Activated naive CD8-positive, alpha-beta T cell treated with anti-CD3 and anti-CD28 coated beads, Interleukin-2, amount 10 ng/mL, durations not matched to agents 7 days and 5 days (primary cell): ENCODE data around the gene BRSK1. TPM values are rescaled to one million over a fixed set of nuclear protein-coding genes. Genes with fewer than 3 reads are reported as not detected.

Source experiments
- ATAC-seq: fragments of 150-1000 bp; cut with Tn5 transposase; one replicate; pipeline ENCODE4 v1.10.0; 2021; ENCODE audit warnings: low read depth, moderate library complexity
- POLR2A ChIA-PET: fragments of 350-600 bp; sonication (Branson Sonifier 250); formaldehyde crosslinking; loops from one replicate; lab custom pipeline; 2021; ENCODE audit warnings: antibody characterized with exemption; lab: Charles Lee
- DNase-seq: peaks from one replicate; pipeline ENCODE4 v3.0.0; 2021
- H3K27ac Mint-ChIP-seq: one replicate; pipeline ENCODE4 v1.8.0; 2022; ENCODE audit warnings: mild to moderate bottlenecking, mixed read lengths
- H3K27me3 Mint-ChIP-seq: one replicate; pipeline ENCODE4 v1.8.0; 2022; ENCODE audit warnings: mild to moderate bottlenecking, moderate library complexity, mixed read lengths
- H3K36me3 Mint-ChIP-seq: one replicate; pipeline ENCODE4 v1.8.0; 2021; ENCODE audit warnings: mild to moderate bottlenecking, mixed read lengths
- H3K4me1 Mint-ChIP-seq: one replicate; pipeline ENCODE4 v1.8.0; 2021; ENCODE audit warnings: mixed read lengths
- H3K4me3 Mint-ChIP-seq: one replicate; pipeline ENCODE4 v1.8.0; 2022; ENCODE audit warnings: mild to moderate bottlenecking, moderate library complexity, mixed read lengths
- H3K9me3 Mint-ChIP-seq: one replicate; pipeline ENCODE4 v1.8.0; 2021; ENCODE audit warnings: mixed read lengths
- total RNA-seq, 2 experiments: library from RNA; stranded (reverse); gene quantifications; one replicate each; pipeline ENCODE4 v1.2.3, GENCODE V29; 2021

Gene BRSK1
- total RNA-seq, 2 experiments from 2014 or later = 9.0 TPM

DNA sequence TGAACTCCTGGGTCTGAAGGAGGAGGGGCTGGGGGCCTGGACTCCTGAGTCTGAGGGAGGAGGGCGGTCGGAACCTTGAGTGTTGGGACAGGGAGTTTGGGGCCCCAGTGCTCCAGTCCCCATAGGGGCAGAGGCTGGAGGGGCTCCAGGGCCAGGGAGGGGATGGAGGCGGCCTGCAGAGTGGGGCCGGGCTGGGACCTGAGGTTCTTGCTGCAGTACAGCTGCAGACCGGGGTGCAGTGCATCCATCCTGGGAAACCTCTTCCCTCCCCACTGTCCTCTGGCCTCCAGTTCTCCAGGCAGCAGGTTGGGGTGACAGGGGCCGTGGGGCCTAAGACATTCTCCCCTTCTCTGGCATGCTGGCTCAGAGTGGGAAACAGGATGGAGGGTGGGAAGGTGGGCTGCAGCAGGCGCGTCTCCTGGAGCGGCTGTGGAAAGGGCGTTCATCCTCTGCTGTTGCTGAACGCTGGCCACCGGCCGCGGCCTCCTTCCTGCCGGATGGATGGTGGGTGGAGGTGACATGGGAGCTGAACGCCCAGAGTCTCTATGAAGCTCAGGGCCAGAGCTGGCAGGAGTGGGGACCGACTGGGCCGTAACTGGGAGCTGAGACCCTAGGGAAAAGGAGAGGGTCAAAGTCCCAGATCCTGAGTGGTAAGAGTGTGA lies 1.6 kb downstream of the BRSK1 start:
- peaks cover 11% of the 10 kb centered on the region for H3K27me3 Mint-ChIP-seq
- H3K36me3 Mint-ChIP-seq = no peaks in the 10 kb centered on the region
- peak overlapping the region; percentile 58 for H3K27ac Mint-ChIP-seq
- ATAC-seq (no peak), DNase-seq (no peak)
- POLR2A ChIA-PET = no interaction called here
- H3K4me3 Mint-ChIP-seq = peak overlapping the region; percentile 37
- no peaks in the 10 kb centered on the region for H3K9me3 Mint-ChIP-seq
- peaks cover 17% of the 10 kb centered on the region for H3K4me1 Mint-ChIP-seq

DNA sequence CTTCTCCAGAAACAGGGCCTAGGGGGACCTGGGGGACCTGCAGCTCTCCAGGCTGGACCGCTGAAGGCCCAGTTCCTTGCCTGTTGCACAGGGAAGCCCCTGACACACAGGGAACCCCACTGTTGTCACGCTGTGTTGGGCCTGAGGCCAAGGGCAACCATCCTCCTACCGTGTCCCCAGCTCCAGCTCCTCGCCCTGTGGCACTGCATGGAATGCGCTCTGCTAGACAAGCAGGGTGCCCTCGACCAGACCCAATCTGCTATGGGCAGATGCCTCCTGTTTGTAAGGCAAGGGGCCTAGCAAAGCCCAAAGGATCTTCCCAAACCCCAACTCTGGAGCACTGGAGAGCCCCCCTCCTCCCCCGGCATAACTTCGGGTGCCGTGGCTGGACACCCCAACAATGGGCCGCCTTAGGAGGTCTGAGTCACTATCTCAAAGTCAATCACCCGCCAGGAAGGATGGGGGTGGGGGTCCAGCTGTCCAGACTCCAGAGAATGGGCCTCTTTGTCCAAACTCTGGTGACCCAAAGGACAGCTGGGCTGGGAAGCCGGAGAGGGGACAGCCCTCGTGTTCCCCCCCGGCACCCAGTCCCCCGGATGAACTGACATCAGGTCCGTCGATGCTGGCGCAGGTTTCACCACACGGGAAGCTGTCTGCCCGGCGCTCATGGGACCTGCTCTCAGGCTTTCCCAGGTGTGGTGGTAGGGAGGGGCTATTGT lies 3.7 kb downstream of the BRSK1 start:
- POLR2A ChIA-PET = no interaction called here
- Mint-ChIP-seq H3K27me3 (peaks cover 11% of the 10 kb centered on the region), H3K27ac (no peak overlapping the region), H3K4me3 (no peak overlapping the region), H3K9me3 (no peaks in the 10 kb centered on the region), H3K4me1 (peaks cover 11% of the 10 kb centered on the region), H3K36me3 (no peaks in the 10 kb centered on the region)
- DNase-seq = no peak
- ATAC-seq = no peak

DNA sequence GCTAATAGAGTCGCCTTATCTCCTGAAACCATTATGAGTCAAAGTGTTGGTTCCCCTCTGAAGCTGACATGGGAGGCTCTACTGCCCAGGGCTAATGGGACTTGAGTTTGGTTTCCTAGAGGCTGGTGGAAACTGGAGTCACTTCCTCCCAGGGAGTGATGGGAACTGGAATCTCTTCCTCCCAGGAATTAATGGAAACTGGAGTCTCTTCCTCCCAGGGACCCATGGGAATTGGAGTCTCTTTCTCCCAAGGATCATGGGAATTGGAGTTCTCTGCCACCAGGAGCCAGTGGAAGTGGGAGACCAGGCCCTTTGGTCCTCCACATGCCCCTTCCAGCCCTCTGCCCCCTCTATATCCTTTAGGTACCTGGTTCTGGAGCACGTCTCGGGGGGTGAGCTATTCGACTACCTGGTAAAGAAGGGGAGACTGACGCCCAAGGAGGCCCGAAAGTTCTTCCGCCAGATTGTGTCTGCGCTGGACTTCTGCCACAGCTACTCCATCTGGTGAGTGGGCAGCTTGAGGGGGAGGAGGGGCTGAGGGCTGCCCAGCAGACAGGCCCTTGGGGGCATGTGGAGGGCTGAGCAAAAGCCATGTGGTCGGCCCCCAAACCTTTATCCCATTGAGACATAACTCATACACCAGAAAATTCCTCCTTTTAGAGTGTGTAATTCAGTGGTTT lies 5.5 kb downstream of the BRSK1 start:
- ATAC-seq (no peak), DNase-seq (no peak)
- Mint-ChIP-seq H3K36me3 (no peaks in the 10 kb centered on the region), H3K27me3 (peaks cover 2% of the 10 kb centered on the region), H3K4me3 (no peak overlapping the region), H3K4me1 (peaks cover 7% of the 10 kb centered on the region), H3K9me3 (no peaks in the 10 kb centered on the region), H3K27ac (no peak overlapping the region)
- POLR2A ChIA-PET = interaction anchor here (0.5 kb wide), 1 partner anchor 137 kb away, joined by 3 read pairs; no protein-coding TSS in a partner anchor

DNA sequence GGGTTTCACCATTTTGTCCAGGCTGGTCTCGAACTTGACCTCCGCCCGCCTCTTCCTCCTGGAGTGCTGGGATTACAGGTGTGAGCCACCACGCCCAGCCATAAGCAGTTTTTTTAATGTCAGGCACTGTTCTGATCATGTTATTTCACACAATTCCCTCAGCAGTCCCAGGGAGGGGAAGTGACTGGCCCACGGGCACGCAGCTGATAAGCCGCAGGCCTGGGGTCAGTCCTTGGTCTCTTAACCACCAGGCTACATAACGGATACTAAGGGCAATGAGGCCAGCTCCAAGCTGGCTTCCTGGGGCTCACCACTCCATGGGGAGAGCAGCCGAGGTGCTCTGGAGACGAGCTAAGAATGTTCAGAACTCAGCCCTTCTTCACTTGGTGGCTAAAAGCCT lies 13.5 kb downstream of the BRSK1 start:
- Mint-ChIP-seq H3K4me3 (no peak overlapping the region), H3K4me1 (peaks cover 3% of the 10 kb centered on the region), H3K27me3 (peaks cover 3% of the 10 kb centered on the region), H3K36me3 (no peaks in the 10 kb centered on the region), H3K9me3 (no peaks in the 10 kb centered on the region), H3K27ac (no peak overlapping the region)
- no peak for ATAC-seq
- POLR2A ChIA-PET = interaction anchor here (0.6 kb wide), 1 partner anchor 958 kb away, joined by 5 read pairs; the partner anchor contains the start of gene LILRA4
- DNase-seq = no peak

DNA sequence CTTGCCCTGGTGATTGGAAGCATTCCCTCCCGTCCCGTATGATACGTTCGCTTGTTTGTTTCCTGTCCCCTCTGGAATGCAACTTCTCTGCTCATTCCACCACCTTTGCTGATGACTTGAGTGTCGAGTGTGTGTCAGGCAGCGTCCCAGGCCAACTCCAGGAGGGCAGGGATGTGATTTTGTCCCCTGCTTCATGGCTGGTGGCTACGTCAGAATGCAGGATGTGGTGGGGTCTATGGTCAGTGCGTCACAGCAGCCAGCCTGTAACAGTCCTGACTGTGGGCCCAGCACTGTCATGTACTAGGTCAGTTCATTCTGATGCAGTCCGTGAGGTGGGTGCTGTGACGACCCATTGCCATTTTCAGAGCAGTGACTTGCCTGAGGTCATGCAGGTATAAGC lies 16.2 kb downstream of the BRSK1 start:
- no peak overlapping the region for H3K4me3 Mint-ChIP-seq
- ATAC-seq (no peak), DNase-seq (no peak)
- POLR2A ChIA-PET = no interaction called here
- peaks cover 3% of the 10 kb centered on the region for H3K4me1 Mint-ChIP-seq
- no peak overlapping the region for H3K27ac Mint-ChIP-seq
- H3K27me3 Mint-ChIP-seq = peaks cover 3% of the 10 kb centered on the region
- H3K36me3 Mint-ChIP-seq = peaks cover 2% of the 10 kb centered on the region
- H3K9me3 Mint-ChIP-seq = no peaks in the 10 kb centered on the region

DNA sequence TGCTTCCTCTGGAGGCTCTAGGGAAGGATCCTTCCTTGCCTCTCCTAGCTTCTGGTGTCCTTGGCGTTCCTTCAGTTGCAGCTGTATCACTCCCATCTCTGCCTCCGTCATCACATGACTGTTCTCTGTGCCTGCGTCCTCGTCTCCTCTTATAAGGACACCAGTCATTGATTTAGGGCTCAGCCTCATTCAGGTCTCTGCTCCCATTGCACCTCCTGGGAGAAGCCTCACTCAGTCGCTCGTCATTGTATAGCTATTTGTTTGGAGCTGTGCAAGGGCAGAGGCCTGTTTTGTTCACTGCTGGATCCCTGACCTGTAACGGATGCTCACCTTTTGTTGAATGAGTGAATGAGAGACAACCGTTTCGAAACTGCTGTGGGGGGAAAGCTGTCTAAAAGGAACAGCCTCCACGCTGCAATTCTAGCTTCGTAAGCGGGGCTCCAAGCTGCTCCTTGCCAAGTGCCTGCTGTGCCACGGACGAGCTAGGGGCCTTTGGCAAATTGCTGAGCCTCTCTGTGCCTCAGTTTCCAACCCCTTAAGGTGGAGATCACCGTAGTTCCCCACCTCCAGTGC lies 17.2 kb downstream of the BRSK1 start:
- Mint-ChIP-seq H3K27ac (no peak overlapping the region), H3K4me3 (peak overlapping the region; percentile 95), H3K27me3 (peaks cover 3% of the 10 kb centered on the region), H3K36me3 (peaks cover 5% of the 10 kb centered on the region), H3K9me3 (no peaks in the 10 kb centered on the region), H3K4me1 (peaks cover 8% of the 10 kb centered on the region)
- no peak for ATAC-seq
- POLR2A ChIA-PET = interaction anchor here (0.6 to 2.8 kb wide), 14 partner anchors 8 to 305 kb away, joined by 3 to 28 read pairs (median 6); partner anchors contain the start of genes HSPBP1, KMT5C, PPP6R1 and TMEM238
- DNase-seq = no peak

DNA sequence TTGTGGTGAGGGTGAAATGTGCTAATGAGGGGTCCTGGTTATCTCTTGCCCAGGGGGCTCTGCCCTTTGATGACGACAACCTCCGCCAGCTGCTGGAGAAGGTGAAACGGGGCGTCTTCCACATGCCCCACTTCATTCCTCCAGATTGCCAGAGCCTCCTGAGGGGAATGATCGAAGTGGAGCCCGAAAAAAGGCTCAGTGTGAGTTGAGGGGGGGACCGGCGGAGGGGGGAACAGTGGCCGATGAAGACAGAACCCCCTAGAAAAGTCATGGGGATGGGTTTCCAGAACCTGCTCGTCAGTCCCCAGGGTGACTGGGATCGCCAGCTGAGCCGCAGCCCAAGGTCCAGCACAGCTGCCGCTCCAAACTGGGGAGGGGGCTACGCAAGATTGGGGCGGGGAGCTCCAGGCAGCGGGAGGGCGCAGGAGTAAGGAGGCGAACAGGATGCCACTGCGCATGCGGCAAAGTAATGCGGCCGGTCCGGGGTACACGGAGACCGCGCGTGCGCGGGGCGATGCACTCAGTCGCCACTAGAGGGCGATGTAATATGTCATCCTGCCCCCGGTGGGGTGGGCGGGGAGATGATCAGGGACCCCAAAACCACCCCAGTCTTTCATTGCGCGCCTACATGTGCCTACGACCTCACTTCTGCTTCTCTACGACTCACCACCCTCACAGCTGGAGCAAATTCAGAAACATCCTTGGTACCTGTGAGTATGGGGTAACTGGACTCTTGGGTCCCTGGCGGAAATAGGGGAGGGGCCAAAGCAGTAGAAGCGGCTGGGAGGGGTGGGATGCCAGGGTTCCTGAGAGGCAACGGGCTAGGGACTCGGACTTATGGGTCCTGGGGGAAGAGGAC lies 17.9 kb downstream of the BRSK1 start:
- peaks cover 8% of the 10 kb centered on the region for H3K4me1 Mint-ChIP-seq
- H3K36me3 Mint-ChIP-seq = peaks cover 7% of the 10 kb centered on the region
- peak overlapping the region; percentile 95 for H3K4me3 Mint-ChIP-seq
- ATAC-seq (peak; percentile 91), DNase-seq (peak; percentile 98)
- H3K9me3 Mint-ChIP-seq = no peaks in the 10 kb centered on the region
- H3K27ac Mint-ChIP-seq = peak overlapping the region; percentile 98
- H3K27me3 Mint-ChIP-seq = peaks cover 3% of the 10 kb centered on the region
- POLR2A ChIA-PET = interaction anchor here (0.6 to 2.8 kb wide), 16 partner anchors 9 to 305 kb away, joined by 3 to 28 read pairs (median 6); partner anchors contain the start of genes HSPBP1, KMT5C, PPP6R1 and RPL28

DNA sequence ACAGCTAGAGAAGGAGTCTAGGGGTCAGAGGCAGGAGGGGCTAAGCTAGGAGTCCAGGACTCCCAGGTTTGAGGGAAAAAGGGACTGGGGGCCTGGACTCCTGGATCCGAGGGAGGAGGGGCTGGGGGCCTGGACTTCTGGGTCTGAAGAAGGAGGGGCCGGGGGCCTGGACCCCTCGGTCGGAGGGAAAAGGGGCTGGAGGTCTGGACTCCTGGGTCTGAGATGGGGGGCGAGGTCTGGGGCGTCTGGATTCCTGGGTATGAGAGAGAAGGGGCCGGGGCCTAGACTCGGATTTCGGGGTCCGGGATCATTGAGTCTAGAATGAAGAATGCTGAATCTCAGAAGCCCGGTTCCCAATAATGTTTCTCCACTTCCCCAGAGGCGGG lies 18.5 kb downstream of the BRSK1 start:
- DNase-seq (no peak), ATAC-seq (no peak)
- H3K27ac Mint-ChIP-seq = peak overlapping the region; percentile 98
- peaks cover 8% of the 10 kb centered on the region for H3K4me1 Mint-ChIP-seq
- peak overlapping the region; percentile 95 for H3K4me3 Mint-ChIP-seq
- POLR2A ChIA-PET = interaction anchor here (1.2 to 2.8 kb wide), 12 partner anchors 9 to 304 kb away, joined by 3 to 28 read pairs (median 6); partner anchors contain the start of genes KMT5C, PPP6R1, RPL28 and TMEM238
- H3K9me3 Mint-ChIP-seq = no peaks in the 10 kb centered on the region
- H3K36me3 Mint-ChIP-seq = peaks cover 7% of the 10 kb centered on the region
- peaks cover 3% of the 10 kb centered on the region for H3K27me3 Mint-ChIP-seq

DNA sequence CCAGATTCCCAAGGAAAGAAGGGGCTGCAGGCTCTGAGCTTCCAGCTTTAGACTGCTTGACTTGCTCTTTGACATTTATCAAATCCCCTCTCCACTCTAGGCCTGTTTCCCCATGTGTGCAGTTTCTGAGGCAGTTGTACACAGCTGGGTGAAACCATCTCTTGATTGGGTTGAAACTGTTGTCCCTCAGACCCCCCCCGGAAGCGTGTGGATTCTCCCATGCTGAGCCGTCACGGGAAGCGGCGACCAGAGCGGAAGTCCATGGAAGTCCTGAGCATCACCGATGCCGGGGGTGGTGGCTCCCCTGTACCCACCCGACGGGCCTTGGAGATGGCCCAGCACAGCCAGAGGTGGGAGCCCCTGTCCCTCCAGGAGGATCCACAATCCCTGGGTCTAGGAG lies 19.7 kb downstream of the BRSK1 start:
- Mint-ChIP-seq H3K9me3 (no peaks in the 10 kb centered on the region), H3K27ac (no peak overlapping the region), H3K4me3 (no peak overlapping the region), H3K27me3 (peaks cover 3% of the 10 kb centered on the region), H3K4me1 (peaks cover 8% of the 10 kb centered on the region), H3K36me3 (peaks cover 7% of the 10 kb centered on the region)
- DNase-seq (no peak), ATAC-seq (no peak)
- POLR2A ChIA-PET = interaction anchor here (1.4 to 2.8 kb wide), 5 partner anchors 36 to 104 kb away, joined by 4 to 28 read pairs (median 15); partner anchors contain the start of genes KMT5C, RPL28, TMEM238 and UBE2S

DNA sequence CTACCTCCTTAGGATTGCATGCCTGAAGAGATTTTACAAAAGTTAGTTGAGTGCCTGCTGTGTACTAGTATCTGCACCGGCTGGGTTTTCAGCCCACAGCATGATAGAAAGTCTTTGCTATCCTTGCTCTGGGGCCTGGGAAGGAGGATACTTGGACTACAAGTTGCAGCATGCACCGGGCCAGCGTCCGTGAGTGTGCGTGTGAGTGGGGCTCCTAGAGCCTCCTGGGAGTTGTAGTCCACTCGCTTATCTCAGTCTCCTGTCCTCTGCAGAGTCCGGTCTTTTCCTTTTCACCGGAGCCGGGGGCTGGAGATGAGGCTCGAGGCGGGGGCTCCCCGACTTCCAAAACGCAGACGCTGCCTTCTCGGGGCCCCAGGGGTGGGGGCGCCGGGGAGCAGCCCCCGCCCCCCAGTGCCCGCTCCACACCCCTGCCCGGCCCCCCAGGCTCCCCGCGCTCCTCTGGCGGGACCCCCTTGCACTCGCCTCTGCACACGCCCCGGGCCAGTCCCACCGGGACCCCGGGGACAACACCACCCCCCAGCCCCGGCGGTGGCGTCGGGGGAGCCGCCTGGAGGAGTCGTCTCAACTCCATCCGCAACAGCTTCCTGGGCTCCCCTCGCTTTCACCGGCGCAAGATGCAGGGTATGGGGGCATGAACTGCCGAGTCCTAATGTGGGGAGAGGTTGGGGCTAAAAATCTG lies 20.6 kb downstream of the BRSK1 start:
- H3K27me3 Mint-ChIP-seq = no peaks in the 10 kb centered on the region
- ATAC-seq (no peak), DNase-seq (no peak)
- H3K4me3 Mint-ChIP-seq = no peak overlapping the region
- H3K36me3 Mint-ChIP-seq = peaks cover 7% of the 10 kb centered on the region
- no peak overlapping the region for H3K27ac Mint-ChIP-seq
- H3K4me1 Mint-ChIP-seq = peaks cover 8% of the 10 kb centered on the region
- no peaks in the 10 kb centered on the region for H3K9me3 Mint-ChIP-seq
- POLR2A ChIA-PET = interaction anchor here (1.4 kb wide), 1 partner anchor 44 kb away, joined by 5 read pairs; no protein-coding TSS in a partner anchor

DNA sequence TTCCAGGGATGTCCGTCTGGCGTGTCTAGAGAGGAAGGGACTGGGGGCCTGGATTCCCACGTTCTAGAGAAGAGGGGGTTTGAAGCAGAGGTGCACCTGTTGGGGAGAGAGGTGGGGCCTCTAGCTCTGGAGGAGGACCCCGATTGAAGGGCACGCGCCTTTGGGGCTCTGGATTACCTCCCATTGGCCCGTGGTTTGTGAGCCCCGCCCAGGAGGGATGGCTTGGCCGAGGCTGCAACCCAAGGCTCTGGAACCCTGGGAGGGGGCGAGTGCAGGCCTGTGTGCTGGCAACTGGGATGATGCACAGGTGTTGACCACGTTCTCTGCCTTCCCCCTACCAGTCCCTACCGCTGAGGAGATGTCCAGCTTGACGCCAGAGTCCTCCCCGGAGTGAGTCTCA lies 21.2 kb downstream of the BRSK1 start:
- H3K27ac Mint-ChIP-seq = no peak overlapping the region
- ATAC-seq (no peak), DNase-seq (no peak)
- H3K9me3 Mint-ChIP-seq = no peaks in the 10 kb centered on the region
- peaks cover 8% of the 10 kb centered on the region for H3K4me1 Mint-ChIP-seq
- POLR2A ChIA-PET = interaction anchor here (1.4 to 1.5 kb wide), 2 partner anchors 79 to 82 kb away, joined by 3 to 4 read pairs; partner anchors contain the start of gene TMEM238
- H3K4me3 Mint-ChIP-seq = no peak overlapping the region
- no peaks in the 10 kb centered on the region for H3K27me3 Mint-ChIP-seq
- peaks cover 7% of the 10 kb centered on the region for H3K36me3 Mint-ChIP-seq
